ENCODE measurements around the gene CA10.

DNA sequence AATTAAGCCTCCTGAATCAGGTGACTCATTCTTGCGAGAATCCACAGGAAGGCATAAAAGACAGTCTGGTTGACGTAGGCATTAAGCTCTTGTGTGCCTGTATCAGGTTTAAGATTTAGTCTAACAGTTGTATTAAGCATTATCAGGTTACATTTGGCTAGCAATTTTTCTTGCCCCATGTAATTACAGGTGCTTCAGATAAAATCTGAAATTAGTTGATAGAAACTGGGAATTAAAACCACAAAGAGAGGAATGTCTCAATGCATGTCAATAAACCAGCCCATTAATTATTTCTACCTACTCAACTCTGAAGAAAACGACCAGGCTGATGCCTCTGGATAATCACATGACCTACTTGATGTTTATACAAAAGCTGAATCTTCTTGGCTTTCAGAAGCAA lies 217.2 kb downstream of the CA10 start:
- TF ChIP-seq, protein P1, sequence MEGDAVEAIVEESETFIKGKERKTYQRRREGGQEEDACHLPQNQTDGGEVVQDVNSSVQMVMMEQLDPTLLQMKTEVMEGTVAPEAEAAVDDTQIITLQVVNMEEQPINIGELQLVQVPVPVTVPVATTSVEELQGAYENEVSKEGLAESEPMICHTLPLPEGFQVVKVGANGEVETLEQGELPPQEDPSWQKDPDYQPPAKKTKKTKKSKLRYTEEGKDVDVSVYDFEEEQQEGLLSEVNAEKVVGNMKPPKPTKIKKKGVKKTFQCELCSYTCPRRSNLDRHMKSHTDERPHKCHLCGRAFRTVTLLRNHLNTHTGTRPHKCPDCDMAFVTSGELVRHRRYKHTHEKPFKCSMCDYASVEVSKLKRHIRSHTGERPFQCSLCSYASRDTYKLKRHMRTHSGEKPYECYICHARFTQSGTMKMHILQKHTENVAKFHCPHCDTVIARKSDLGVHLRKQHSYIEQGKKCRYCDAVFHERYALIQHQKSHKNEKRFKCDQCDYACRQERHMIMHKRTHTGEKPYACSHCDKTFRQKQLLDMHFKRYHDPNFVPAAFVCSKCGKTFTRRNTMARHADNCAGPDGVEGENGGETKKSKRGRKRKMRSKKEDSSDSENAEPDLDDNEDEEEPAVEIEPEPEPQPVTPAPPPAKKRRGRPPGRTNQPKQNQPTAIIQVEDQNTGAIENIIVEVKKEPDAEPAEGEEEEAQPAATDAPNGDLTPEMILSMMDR (optimal IDR thresholded peaks at IDR 0.05 in 1 of 3, IDR thresholded peaks at IDR 0.05 in 1 of 3, conservative IDR thresholded peaks at IDR 0.05 in 1 of 3; ENCODE audit: extremely low read depth in 1 of 3, insufficient read depth in 2 of 3, low read length in 3 of 3) = no peak
- TF ChIP-seq EZH2 (IDR thresholded peaks at IDR 0.05; ENCODE audit: low read length) = no peak

Measured in keratinocyte (primary cell).